GM19452 (cell line): ENCODE data around the gene CNNM4.

Source experiments
- ATAC-seq: cut with Tn5 transposase; IDR thresholded peaks from one replicate; pipeline ENCODE4 v1.9.1; 2021; ENCODE audit not compliant: unreplicated experiment

Gene CNNM4

DNA sequence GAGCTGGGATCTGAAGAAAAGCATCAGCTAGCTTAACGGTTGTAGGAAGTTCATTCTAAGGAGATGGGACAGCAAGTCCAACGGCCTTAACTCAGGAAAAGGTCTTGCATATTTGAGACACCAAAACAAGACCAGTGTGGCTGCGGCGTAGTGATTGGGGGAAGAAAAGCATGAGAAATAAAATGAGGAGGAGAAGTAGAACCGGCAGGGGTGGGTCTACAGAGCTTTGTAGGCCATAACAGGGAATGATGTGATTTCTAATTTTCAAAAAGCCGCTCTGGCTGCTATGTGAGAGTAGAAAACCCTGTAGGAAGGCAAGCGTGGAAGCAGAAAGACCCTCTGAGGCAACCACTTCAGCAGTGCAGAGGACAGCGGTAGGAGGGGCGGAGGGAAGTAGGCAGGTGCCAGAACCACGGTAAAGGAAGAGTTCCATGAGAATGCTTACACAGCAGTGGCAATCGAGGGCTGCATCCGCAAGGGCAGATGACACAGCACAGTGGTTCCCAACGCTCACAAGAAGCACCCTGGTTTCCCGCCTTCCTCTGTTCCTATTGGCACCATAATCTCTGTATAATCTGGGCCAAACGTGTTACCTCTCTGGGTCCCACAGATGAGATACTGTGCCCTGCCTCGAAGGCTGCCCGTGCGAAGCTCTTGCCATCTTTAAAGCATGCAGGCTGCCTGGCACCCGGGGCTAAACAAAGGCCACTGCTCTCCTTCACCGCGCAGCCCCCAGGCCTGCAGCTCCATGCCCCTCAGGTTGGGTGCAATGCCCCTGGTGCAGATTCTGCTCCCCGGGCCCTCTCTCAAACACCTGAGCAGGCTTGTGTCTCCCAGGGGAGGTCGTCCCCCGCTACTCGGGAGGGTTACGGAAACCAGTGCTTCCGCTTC lies 96.3 kb downstream of the CNNM4 start:
- no peak for ATAC-seq

DNA sequence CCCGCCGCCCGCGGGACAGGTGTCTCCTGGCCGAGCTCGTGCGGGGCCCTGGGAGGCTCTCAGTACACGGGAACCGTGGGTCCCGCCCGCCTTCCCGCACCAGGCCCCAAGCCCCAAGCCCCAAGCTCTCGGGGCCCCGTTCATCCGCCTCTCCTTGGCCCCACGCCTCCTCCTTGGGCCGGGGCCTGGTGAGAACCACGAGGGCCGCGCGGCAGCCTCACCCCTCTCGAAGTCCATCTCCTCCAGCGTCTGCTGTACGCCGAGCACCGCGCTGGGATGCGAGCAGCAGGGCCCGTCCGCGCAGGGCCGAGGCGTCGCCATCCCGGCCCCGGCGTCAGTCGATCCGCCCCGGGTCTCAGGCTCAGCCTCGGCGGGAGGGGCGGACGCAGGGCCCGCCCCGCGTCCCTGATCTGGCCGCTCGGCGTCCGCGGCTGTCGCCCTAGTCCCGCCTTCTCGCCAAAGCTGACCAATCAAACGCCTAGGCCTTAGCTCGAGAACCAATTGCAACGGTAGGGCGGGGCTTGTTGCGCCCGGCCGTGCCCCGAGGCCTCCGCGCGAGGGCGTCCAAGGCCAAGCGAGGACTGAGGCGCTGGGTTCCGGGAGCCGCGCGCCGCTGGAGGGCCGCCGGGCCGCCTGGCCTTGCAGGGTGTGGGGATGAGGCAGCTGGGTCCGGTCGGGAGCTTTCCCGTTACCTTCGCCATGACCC lies 97.1 kb downstream of the CNNM4 start, which contains the start of gene ANKRD39:
ANKRD39 (minus strand) TSS at position 350 of the 706 bp plus-strand sequence; CDS start at position 321, 29 bp downstream.
- peak; percentile 93 for ATAC-seq

DNA sequence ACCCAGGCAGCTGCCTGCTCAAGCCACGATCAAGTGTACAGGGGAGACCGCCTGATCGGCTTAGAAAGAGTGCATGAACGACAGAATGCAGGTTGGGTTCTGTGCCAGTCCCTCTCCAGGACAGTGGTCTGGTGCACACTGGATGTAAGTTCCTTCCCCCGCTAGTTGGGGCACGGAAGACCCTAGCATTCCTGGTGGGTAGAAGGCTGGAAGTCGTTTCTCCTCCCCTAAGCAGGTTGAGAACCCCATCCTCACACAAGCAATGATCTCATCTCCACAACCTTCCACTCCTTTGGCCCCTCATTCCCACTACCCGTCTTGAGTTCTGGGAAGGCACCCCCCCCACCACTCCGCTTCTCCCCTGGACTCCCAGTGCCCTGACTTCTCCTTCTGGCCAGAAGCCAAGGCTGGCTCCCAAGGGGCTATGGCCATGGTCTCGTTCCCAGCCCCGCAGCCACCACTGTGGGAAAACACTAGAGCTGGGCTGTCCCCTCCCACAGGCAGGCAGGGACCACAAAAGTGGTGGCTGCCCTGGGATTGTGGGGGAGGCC lies 98.5 kb downstream of the CNNM4 start:
- no peak for ATAC-seq

GRCh38 chr2:96859681-96860064 lies 99.0 kb downstream of the CNNM4 start:
- no peak for ATAC-seq

DNA sequence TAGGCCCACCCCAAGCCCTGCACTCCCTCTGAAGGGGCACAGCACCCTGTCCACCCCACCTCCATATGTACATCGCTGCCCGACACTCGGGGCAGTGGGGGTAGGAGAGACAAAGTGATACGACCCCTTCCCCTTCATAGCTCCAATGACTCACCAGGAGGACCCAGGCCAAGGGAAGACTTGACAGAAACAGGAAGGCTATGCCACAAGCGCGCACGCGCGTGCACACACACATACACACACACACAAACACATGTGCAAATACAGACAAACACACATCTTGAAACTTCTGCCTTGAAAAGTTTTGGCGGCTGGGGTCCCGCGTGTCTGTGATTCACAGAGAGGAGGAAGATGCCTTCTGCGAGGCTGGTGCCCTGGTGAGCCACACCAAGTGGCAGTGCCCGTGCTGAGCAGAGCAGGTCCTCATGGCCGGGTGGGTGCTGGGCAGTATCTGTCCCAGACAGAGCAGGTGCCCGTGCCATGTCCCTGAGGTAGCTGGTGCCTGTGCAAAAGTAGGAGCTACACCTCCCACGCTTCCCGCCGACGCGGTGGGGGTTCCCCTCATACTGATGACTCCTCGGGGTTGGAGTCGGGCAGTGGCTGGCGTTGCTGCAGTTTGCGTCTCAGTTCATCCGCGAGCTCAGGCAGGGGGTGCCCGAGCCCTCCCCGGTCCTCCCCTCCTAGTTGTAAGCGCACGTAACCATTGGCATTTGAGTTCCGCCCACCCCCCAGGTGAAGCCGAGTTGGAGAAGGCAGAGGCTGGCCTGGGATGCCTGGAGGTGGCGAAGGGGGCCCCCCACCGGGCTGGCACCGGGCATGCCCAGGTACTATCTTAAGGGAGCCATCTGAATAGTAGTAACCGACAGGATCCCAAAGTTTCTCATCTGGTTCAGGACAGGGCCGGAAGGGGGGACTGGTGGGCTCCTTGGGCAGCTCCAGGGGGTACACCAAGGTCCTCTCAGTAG lies 99.6 kb downstream of the CNNM4 start:
- ATAC-seq: no peak

- no peak for ATAC-seq
These were observed 100.4 kb downstream of the CNNM4 start for GRCh38 chr2:96861074-96861473.
